ENCODE data around the gene SDK2. TPM values are rescaled to one million over a fixed set of nuclear protein-coding genes. Genes with fewer than 3 reads are reported as not detected.

Gene SDK2
- total and polyA plus RNA-seq, 2 donors from 2014 or later = 0.37 to 2.4 TPM

GRCh38 chr17:73568934-73569333, 75.3 kb downstream of the SDK2 start:
- Histone ChIP-seq H3K27me3 (ENCODE audit: control insufficient read depth, insufficient read depth, low read length) (no peaks in the 10 kb centered on the region), H3K4me3 (ENCODE audit: low read length in 3 of 3) (no peak overlapping the region), H3K4me1 (ENCODE audit: control insufficient read depth in 2 of 3, insufficient read depth in 2 of 3, low read depth in 1 of 3, low read length in 3 of 3) (no peaks in the 10 kb centered on the region), H3K9me3 (ENCODE audit: control insufficient read depth in 2 of 3, insufficient read depth in 1 of 3, low read length in 3 of 3) (peaks cover 0 to 2% (median 0%) of the 10 kb centered on the region in 3 donors), H3K36me3 (ENCODE audit: control insufficient read depth in 2 of 3, insufficient read depth in 3 of 3, low read length in 3 of 3) (no peaks in the 10 kb centered on the region), H3K27ac (ENCODE audit: low read depth in 2 of 2, low read length in 2 of 2) (no peak overlapping the region), H3K9ac (ENCODE audit: low read length in 3 of 3) (no peak overlapping the region)
- TF ChIP-seq, protein P1, sequence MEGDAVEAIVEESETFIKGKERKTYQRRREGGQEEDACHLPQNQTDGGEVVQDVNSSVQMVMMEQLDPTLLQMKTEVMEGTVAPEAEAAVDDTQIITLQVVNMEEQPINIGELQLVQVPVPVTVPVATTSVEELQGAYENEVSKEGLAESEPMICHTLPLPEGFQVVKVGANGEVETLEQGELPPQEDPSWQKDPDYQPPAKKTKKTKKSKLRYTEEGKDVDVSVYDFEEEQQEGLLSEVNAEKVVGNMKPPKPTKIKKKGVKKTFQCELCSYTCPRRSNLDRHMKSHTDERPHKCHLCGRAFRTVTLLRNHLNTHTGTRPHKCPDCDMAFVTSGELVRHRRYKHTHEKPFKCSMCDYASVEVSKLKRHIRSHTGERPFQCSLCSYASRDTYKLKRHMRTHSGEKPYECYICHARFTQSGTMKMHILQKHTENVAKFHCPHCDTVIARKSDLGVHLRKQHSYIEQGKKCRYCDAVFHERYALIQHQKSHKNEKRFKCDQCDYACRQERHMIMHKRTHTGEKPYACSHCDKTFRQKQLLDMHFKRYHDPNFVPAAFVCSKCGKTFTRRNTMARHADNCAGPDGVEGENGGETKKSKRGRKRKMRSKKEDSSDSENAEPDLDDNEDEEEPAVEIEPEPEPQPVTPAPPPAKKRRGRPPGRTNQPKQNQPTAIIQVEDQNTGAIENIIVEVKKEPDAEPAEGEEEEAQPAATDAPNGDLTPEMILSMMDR (IDR thresholded peaks at IDR 0.05; ENCODE audit: borderline replicate concordance, extremely low read depth, insufficient read depth) = no peak
- DNase-seq (no peak), FAIRE-seq (no peak)
- intact Hi-C loops (cut with DNase I) = no loop called here

- no peaks in the 10 kb centered on the region for H3K4me1 ChIP-seq (ENCODE audit: control insufficient read depth in 2 of 3, insufficient read depth in 2 of 3, low read depth in 1 of 3, low read length in 3 of 3)
- intact Hi-C loops (cut with DNase I) = no loop called here
- no peak overlapping the region for H3K27ac ChIP-seq (ENCODE audit: low read depth in 2 of 2, low read length in 2 of 2)
- H3K9me3 ChIP-seq (ENCODE audit: control insufficient read depth in 2 of 3, insufficient read depth in 1 of 3, low read length in 3 of 3) = peaks cover 0 to 2% (median 0%) of the 10 kb centered on the region in 3 donors
- no peak overlapping the region for H3K9ac ChIP-seq (ENCODE audit: low read length in 3 of 3)
- FAIRE-seq = no peak
- no peaks in the 10 kb centered on the region for H3K36me3 ChIP-seq (ENCODE audit: control insufficient read depth in 2 of 3, insufficient read depth in 3 of 3, low read length in 3 of 3)
- TF ChIP-seq, protein P1 (IDR thresholded peaks at IDR 0.05; ENCODE audit: borderline replicate concordance, extremely low read depth, insufficient read depth) = no peak
- no peak for DNase-seq
- H3K27me3 ChIP-seq (ENCODE audit: control insufficient read depth, insufficient read depth, low read length) = no peaks in the 10 kb centered on the region
- no peak overlapping the region for H3K4me3 ChIP-seq (ENCODE audit: low read length in 3 of 3)
These were observed 77.1 kb downstream of the SDK2 start for GRCh38 chr17:73566905-73567782.

- DNase-seq = peak in 1 of 5 donors; percentile 26
These were observed 79.4 kb downstream of the SDK2 start for GRCh38 chr17:73564843-73565242.

More at GRCh38 chr17:73564843-73565242, 79.4 kb downstream of the SDK2 start:
- Histone ChIP-seq H3K9ac (ENCODE audit: low read length in 3 of 3) (no peak overlapping the region), H3K4me3 (ENCODE audit: low read length in 3 of 3) (no peak overlapping the region), H3K36me3 (ENCODE audit: control insufficient read depth in 2 of 3, insufficient read depth in 3 of 3, low read length in 3 of 3) (no peaks in the 10 kb centered on the region), H3K27ac (ENCODE audit: low read depth in 2 of 2, low read length in 2 of 2) (no peak overlapping the region), H3K27me3 (ENCODE audit: control insufficient read depth, insufficient read depth, low read length) (no peaks in the 10 kb centered on the region), H3K4me1 (ENCODE audit: control insufficient read depth in 2 of 3, insufficient read depth in 2 of 3, low read depth in 1 of 3, low read length in 3 of 3) (no peaks in the 10 kb centered on the region), H3K9me3 (ENCODE audit: control insufficient read depth in 2 of 3, insufficient read depth in 1 of 3, low read length in 3 of 3) (peaks cover 0 to 2% (median 0%) of the 10 kb centered on the region in 3 donors)
- intact Hi-C loops (cut with DNase I) = no loop called here
- FAIRE-seq = no peak
- TF ChIP-seq, protein P1 (IDR thresholded peaks at IDR 0.05; ENCODE audit: borderline replicate concordance, extremely low read depth, insufficient read depth) = no peak

All from kidney (tissue), 14 donors.